GM19238 (cell line): ENCODE measurements around the gene PAX7.

ENCODE experiments used
- DNase-seq: peaks from one replicate; pipeline ENCODE4 v3.0.0; 2011; ENCODE audit warnings: low spot score; ENCODE audit not compliant: insufficient read length

PAX7 gene

GRCh38 chr1:18618546-18619466 is 11.8 kb upstream of the PAX7 start:
- no peak for DNase-seq

DNA sequence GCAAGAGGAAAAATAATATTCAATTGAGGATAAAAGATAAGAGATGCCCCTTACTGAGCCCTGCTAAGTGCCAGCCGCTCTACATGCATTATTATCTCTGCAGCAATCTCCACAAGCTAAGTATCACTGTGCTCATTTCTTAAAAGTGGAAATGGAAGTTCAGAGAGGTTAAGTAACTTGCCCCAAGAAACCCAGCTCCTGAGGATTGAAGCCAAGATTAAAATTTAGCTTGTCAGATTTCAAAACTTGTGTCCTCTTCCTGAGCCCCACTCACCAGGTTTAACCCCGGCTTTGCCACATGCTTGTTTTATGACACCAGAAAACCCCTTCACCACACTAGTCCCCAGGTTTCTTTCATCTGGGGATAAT is 11.2 kb upstream of the PAX7 start:
- no peak for DNase-seq

GRCh38 chr1:18628511-18628910 is 2.1 kb upstream of the PAX7 start:
- no peak for DNase-seq

DNA sequence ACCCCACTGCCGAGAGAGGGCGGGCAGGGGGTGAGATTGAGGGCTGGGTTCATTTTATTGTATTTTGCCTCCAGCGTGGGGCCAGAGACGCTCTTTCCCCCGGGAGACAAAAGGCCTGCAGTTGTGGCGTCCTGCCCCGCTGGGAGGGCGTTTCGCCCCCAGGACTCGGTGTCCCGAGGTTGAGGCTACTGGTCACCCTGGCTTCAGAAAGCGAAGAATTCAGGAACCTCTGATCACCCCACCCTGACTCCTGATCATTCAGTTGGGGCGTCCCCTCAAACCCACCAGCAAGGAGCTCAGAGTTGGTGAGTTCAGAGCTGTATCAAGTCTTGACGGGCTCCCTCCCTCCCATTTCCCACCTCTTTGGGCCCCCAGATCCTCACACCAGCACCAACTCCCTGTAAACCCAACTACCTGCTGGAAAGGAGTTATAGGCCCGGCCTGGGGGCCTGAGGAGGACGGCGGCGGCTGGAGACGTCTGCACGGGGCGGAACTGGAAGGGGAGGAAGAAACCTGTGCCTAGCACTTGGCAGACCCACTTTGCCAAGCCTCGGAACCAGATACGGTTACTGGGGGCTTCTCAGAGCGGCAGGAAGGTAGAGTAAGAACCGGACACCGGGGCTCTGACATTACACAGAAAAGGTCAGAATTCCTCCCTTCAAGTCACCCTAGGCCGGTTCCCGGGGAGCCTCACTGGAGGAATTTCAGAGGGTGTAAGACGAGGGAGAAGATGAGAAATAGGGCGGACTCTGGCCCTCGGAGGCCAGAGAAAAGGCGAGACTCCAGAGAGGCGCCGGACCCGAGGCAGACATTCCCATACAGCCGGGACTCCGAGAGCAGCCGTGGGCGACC is 761 bp upstream of the PAX7 start:
- DNase-seq = no peak

- DNase-seq = no peak
These were observed 1.0 kb downstream of the PAX7 start for GRCh38 chr1:18631496-18632217.

GRCh38 chr1:18632218-18632588 is 1.6 kb downstream of the PAX7 start:
- no peak for DNase-seq

DNA sequence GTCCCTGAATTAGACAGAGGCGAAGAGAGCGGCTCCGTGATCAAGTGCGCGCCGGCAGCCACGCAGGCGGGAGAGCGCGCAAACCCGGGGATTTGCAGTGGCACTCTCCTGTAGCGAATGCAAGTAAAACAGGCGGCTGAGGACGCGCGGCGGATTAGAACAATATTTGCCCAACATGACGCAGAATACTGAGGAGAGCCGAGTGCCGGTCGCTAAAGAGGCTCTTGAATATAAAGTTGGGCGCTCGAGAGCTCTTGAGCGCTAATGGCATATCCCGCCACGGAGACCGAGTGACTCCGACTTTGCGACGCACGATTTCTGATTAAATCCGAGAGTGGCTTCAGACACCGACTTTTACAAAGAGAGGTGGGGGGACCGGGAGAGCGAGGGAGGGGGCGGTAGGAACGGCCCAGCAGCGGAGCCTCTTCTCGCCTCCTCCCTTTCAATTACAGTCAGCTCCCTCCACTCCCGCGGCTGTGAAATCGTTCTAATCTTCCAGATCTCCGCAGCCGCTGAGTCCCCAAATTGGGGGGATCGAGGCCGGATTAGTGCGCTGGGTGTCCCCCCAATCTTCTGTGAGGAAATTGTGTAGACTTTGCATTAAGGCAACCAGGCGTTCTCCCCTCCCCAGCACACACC is 2.3 kb downstream of the PAX7 start:
- DNase-seq = no peak

DNA sequence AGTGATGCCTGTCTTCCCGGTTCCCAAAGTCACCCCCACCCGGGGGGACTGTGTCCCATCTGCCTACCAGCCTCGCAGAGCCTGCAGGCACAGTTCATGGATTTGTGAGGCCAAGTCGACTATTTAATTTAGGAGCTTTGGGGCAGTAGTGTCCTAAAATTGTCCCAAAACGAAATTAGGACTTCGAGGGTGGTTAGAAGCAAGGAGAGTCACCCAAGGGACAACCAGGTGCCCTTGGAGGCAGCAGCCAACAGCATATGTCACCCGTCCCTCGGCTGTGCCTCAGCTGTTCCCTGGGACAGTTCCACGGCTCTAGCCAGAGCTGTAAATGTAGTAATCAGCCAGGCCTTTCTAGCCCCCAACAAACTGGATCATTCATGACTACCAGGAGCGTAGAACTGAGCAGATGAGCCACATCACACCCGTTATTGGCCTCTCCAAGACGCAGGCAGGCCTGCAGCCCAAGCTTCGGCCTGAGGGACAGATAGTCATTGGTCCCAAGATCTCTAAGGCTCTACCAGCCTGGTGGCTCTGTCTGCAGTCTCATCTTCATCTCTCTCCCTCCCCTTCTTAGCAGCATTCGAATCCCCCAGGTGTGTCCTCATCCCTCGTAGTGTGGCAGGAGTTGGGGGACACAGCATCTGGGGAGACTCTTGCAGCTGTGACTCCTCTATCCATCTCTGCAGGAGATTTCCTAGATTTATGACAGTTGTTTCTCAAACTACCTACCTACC is 2.9 kb downstream of the PAX7 start:
- DNase-seq = no peak

GRCh38 chr1:18634276-18634675 is 3.6 kb downstream of the PAX7 start:
- DNase-seq = no peak

GRCh38 chr1:18635070-18635577 is 4.5 kb downstream of the PAX7 start:
- no peak for DNase-seq

DNA sequence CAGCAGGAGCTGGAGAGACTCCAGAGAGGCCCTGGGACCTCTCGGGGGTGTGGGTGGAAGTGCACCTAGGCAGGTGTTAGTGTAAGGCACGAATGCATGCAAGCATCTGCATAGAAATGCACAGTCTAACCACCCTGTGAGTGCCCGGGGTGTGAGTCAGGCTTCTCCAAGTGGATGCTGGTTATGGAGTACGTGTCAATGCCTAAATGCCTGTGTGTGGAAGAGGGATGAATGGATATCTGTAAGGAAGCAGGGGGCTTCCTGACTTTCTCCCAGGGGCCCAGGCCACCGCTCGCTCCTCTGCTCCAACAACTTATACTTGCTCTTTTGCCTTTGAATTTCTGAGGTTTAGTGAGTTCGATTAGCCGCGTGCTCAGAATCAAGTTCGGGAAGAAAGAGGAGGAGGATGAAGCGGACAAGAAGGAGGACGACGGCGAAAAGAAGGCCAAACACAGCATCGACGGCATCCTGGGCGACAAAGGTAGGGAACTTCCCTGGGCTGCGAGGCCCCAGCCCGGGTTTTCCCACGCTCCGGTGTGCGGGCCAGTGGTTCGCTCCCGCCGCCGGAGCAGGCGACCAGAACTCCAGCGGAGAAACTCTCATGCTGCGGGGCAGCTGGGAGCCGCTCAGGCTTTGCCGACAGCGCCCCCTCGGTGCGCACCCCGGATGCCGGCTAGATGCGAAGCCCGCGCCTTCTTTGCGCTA is 5.4 kb downstream of the PAX7 start:
- DNase-seq = no peak

- no peak for DNase-seq
These were observed 6.2 kb downstream of the PAX7 start for GRCh38 chr1:18636596-18637508.

DNA sequence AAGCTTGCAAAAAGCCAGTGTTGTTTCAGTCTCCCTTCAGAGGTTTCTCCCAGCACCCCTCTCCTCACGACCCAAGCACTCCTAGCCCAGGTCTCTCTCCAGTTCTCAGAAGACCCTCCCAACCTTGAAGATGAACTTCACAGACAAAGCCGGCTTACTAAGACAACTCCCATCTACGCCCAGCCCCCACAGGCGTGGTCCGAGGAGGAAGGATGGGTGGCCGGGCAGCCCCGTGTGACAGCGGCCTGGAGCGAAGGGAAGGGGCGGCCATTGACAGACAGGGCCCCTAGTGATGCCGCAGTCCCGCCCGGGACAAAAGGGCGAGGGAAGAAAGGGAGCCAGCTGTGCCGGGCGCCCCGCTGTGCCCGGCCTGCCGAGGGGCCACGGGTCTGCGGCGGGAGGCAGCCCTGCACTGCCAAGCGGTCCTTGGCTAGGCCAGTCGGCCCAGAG is 6.9 kb downstream of the PAX7 start:
- no peak for DNase-seq

- DNase-seq = no peak
These were observed 7.6 kb downstream of the PAX7 start for GRCh38 chr1:18637962-18638834.

DNA sequence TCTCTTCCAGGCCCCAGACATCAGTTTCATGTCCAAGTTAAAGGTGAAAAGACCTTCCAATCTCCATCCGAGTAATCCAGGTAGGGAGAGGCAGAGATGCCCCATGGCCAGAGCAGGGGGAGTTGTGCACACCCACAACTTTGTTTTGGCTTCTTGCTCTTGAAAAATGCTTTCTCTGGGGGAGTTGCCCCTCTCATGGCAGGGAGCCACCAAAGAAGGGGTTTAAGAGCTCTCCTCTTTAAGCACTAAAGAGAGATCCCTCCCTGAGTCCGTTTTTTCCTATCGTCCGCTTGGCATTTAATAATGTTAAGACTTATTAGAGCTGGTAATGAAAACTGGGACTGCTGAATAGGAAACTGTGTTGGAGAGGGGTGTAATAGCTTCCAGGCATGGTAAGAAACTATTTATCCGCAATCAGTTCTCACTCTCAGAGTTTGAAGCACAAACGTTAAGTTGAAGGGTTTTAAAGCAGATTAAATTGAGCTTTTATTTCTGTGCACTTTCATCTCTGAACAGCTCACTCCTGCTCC is 8.3 kb downstream of the PAX7 start:
- no peak for DNase-seq

DNA sequence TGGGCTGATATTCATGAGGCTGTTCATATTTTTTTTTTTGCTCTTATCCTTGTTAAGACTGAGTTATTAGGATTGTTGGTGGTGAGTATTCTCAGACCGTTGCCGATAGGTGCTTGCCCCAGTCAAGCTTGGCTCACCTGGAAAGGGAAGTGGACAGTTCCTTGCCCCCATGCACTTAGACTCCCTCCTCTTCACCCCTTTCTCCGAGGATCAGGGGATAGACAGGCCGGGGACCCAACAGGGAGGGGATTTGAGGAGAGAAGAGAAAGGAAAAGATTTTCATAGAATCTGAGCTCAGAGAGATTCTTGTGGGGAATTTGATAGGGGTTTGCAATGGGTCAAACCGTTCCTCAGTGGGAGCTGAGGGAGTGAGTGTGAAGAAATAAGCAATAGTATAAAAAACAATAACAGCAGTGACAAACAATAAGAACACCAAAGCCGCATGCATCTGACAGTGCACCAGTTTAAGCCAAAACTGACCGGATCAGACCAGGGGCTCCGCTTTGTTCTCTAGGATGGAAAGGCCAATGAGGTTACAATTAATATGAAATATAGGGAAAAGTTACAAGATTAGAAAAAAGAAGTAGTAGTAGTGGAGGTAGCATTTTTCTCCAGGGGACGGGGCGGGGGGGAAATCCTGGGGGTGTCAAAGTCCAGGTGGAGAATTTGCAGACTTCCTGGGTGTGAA is 8.9 kb downstream of the PAX7 start:
- no peak for DNase-seq
